NCI-H226 (cell line): ENCODE results near the gene PACS2.
"Not testable (repeated sequence)": the region's sequence is repeated elsewhere in the genome, so short reads cannot be mapped to it uniquely, and the experiment has no call there.

Experiments used
- DNase-seq: peaks from one replicate; pipeline ENCODE4 v3.0.0-alpha.2; 2015

The PACS2 gene

GRCh38 chr14:105314287-105315200 lies at the start of gene PACS2:
TSS of gene PACS2 (plus strand) at chr14:105314748. CDS start at chr14:105314919, 171 bp downstream.
- peak; percentile 82 for DNase-seq

GRCh38 chr14:105267820-105268548 lies 46.6 kb upstream of the PACS2 start:
- DNase-seq = no peak

- DNase-seq = no peak
Measured at GRCh38 chr14:105268736-105269354, 45.7 kb upstream of the PACS2 start.

GRCh38 chr14:105269405-105269804 lies 45.1 kb upstream of the PACS2 start:
- DNase-seq = no peak

GRCh38 chr14:105271224-105271890 lies 43.2 kb upstream of the PACS2 start:
- no peak for DNase-seq

DNA sequence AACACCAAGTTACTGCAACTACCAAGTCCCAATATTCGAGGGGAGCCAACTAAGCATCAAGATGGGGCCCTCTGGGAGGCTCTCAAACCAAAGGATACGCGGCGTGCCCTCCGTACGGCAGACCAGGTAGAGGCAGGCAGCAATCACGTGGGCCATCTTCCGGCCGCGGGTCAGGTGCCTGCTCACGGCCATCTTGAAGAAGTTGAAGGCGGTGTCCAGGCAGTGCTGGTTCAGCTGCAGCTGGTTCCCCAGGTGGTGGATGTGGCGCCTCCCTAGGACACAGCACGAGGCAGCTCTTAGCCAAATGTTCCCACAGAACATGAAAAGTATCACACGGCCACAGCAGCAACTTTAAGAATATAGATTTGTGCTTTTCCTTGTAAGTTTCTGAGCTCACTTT lies 41.9 kb upstream of the PACS2 start:
- DNase-seq = no peak

DNA sequence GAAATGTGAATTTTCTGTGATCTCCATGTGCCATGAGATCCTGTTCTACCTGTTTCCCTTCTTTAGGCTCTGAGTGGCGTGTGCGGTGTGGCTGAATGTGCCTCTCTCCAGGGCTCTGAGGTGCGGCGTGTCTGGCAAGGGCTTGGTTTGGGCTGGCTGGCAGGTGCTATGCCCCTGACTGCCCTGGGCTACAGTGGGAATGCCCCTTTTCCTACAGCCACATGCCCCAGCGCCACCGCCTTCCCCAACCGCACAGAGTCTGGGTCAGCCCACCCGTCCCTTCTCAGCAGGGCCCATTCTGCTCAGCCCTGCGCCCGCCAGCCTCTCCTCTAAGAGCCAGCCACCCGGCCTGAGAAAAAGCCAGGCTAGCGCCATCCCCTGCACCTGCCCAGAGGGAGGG lies 41.5 kb upstream of the PACS2 start:
- no peak for DNase-seq

DNA sequence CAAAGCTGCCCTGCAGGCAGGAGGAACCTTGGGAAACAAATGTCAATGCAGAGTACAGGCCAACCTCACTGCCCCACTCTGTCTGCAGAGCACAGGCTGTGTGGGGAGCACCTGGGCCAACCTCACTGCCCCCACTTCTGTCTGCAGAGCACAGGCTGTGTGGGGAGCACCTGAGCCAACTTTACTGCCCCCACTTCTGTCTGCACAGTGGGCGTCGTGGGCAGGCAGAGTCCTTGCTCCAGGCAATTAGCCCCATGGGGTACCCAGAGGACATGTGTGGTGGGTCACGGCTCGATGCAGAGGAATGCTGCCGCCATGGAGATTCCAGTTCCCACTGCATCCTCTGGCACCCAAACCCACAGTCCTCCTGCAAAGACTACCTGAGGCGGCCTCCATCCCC lies 39.9 kb upstream of the PACS2 start:
- no peak for DNase-seq

DNA sequence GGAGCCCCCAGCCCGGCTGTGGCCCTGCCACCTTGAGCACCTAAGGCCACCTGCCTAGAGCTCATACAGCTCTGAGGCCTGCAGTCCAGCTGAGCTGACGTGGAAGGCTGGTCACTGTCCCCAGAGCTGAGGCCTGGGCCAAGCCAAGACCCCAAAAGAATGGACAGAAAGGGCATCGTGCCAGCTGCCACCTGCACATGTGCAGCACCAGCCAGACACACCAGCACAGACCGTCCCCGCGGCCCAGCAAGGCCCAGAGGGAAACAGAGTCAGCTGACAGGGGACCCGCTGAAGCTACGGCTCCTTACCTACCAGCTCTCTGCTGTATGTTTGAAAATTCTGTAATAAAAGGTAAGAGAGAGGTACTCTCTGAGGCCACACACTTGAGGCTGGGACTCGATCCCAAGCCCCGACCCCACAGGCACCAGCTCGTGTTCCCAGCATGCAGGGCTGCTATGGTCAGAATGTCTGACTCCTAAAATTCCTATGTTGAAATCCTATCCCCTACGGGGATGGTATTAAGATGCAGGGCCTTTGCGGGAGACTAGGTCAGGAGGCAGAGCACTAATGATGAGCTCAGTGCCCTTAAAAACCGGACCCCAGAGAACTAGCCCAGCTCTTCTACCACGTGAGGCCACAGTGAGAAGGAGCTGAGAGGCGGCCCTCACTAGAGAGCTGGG lies 39.1 kb upstream of the PACS2 start:
- DNase-seq = no peak

GRCh38 chr14:105277448-105277847 lies 37.1 kb upstream of the PACS2 start:
- DNase-seq = not testable (repeated sequence)

GRCh38 chr14:105279642-105280361 lies 34.7 kb upstream of the PACS2 start:
- no peak for DNase-seq

DNA sequence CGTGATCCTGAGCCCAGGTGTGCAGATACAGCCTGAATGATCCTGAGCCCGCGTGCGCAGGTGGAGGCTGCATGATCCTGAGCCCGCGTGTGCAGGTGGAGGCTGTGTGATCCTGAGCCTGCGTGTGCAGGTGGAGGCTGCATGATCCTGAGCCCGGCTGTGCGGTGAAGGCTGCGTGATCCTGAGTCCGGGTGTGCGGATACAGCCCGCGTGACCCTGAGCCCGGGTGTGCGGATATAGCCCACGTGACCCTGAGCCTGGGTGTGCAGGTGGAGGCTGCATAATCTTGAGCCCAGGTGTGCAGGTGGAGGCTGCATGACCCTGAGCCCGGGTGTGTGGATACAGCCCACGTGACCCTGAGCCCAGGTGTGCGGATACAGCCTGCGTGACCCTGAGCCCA lies 34.0 kb upstream of the PACS2 start:
- DNase-seq = no peak

DNA sequence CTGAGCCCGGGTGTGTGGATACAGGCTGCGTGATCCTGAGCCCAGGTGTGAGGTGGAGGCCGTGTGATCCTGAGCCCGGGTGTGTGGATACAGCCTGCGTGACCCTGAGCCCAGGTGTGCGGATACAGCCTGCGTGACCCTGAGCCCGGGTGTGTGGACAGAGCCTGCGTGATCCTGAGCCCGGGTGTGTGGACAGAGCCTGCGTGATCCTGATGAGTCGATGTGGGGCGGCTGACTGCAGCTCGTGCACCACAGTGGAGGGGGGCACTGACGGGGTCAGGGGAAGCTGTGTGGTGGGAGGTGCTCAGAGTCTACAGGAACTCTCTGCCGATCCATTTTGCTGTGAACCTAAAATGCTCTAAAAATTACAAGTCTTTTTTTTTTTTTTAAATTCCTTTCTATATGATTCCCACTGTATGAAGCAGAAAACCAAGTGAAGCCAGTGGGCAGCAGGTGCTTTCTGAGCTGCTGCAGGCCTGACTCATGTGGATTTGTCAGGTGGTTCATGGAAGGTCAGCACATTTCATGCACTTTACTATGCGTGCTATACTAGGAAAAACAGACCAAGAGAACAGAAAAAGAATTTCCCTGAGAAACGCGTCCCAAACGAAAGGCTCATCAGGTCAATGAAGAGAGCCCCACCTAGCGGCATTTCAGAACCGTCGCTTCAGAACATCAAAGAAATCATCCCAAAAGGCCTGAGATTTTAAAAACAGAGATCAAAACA lies 33.0 kb upstream of the PACS2 start:
- peak; percentile 23 for DNase-seq

DNA sequence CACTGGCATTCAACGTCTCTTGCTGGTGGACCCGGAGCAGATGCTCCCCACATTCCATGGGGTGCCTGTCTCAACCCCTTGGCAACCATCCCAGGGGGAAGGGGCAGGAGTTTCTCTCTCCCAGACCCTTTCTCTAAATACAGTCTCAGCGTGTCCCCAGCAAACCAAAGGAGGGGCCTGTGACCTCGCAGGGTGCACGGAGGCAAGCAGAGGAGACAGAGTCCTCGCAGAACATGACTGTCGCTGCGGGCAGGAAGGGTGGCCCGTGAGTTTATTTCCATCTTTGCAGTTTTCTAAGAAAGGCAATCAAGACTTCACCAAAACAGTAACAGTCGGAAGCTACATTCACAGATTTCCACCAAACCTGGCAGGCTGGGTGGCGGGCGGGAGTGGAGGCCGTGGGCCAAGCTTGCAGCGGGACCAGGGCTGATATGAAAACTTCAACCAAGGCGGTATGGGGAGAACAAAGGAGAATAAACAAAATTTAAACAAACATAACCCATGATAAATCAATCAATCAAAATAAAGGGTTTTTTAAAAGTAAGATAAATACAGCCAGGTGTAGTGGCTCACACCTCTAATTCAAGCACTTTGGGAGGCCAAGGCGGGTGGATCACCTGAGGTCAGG lies 32.3 kb upstream of the PACS2 start:
- DNase-seq = no peak

- DNase-seq = no peak
Measured at GRCh38 chr14:105283028-105283427, 31.5 kb upstream of the PACS2 start.

GRCh38 chr14:105283899-105284298 lies 30.6 kb upstream of the PACS2 start:
- DNase-seq = no peak

DNA sequence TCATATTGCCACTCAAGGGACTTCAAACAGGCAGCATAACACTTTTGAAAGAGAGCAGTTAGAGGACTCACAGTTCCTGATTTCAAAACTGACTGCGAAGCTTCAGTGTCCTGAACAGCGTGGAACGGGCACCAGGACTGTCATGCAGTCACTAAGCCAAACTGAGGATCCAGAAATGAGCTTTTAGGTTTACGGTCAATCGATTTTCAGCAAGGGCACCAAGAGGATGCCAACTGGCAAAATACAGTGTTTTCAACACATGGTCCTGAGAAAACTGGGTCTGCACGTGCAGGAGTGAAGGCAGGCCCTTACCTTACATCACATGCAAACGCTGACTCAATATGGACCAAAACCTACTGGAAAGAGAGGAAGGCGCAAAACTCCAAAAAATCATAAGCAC lies 29.4 kb upstream of the PACS2 start:
- DNase-seq = no peak

- no peak for DNase-seq
Measured at GRCh38 chr14:105286759-105287144, 27.8 kb upstream of the PACS2 start.

GRCh38 chr14:105287249-105288102 lies 27.1 kb upstream of the PACS2 start:
- DNase-seq = no peak

DNA sequence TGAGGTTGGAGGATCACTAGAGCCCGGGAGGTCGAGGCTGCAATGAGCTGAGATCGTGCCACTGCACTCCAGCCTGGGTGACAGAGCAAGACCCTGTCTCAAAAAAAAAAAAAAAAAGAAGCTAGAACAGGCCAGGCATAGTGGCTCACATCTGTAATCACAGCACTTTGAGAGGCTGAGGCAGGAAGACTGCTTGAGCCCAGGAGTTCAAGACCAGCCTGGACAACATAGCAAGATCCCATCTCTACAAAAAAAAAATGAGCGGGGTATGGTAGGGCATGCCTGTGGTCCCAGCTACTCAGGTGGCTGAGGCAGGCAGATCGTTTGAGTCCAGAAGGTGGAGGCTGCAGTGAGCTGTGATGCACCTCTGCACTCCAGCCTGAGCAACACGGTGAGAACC lies 25.6 kb upstream of the PACS2 start:
- not testable (repeated sequence) for DNase-seq
